Neural cell (in vitro differentiated cells): ENCODE data around the gene GLMN. TPM values are rescaled to one million over a fixed set of nuclear protein-coding genes. Genes with fewer than 3 reads are reported as not detected.

Experiments used
- H2AFZ ChIP-seq: fragments of 200-600, 300-800 bp; sonication (generic), shearing (Covaris generic); 2 replicates; pipeline ENCODE4 v1.6.0; 2014; ENCODE audit warnings: low read depth, mild to moderate bottlenecking, antibody characterized with exemption, low read length, moderate library complexity
- H3F3A ChIP-seq: fragments of 200-600 bp; shearing (Covaris generic); 2 replicates; pipeline ENCODE4 v1.6.1; 2016; ENCODE audit warnings: mild to moderate bottlenecking, moderate library complexity, mixed read lengths, antibody characterized with exemption, low read length; ENCODE audit not compliant: insufficient read depth, poor library complexity, severe bottlenecking
- H3K27ac ChIP-seq: fragments of 200-600, 300-800 bp; sonication (generic), shearing (Covaris generic); 2 replicates; pipeline ENCODE4 v1.5.1; 2014; ENCODE audit warnings: mild to moderate bottlenecking, low read length, moderate library complexity
- H3K27me3 ChIP-seq: fragments of 300-800, 200-600 bp; sonication (generic), shearing (Covaris generic); 2 replicates; pipeline ENCODE4 v1.6.0; 2014; ENCODE audit warnings: mild to moderate bottlenecking, low read depth, low read length, moderate library complexity; ENCODE audit not compliant: insufficient read depth
- H3K36me3 ChIP-seq: fragments of 300-800, 200-600 bp; sonication (generic), shearing (Covaris generic); 2 replicates; pipeline ENCODE4 v1.5.1; 2014; ENCODE audit warnings: mild to moderate bottlenecking, antibody characterized with exemption, low read length, moderate library complexity; ENCODE audit not compliant: insufficient read depth
- H3K4me2 ChIP-seq: fragments of 300-800, 200-600 bp; sonication (generic), shearing (Covaris generic); 2 replicates; pipeline ENCODE4 v1.6.0; 2014; ENCODE audit warnings: mild to moderate bottlenecking, low read length
- H3K4me3 ChIP-seq: fragments of 300-800, 200-600 bp; sonication (generic), shearing (Covaris generic); 2 replicates; pipeline ENCODE4 v1.5.1; 2014; ENCODE audit warnings: mild to moderate bottlenecking, low read length, moderate library complexity
- H3K79me2 ChIP-seq: fragments of 200-600 bp; shearing (Covaris generic); replicated peaks from 2 replicates; pipeline ENCODE4 v1.6.0; 2014; ENCODE audit warnings: mild to moderate bottlenecking, low read length, moderate library complexity; ENCODE audit not compliant: insufficient read depth
- H3K9ac ChIP-seq: fragments of 300-800, 200-600 bp; sonication (generic), shearing (Covaris generic); 2 replicates; pipeline ENCODE4 v1.6.1; 2016; ENCODE audit warnings: mild to moderate bottlenecking, low read length, mixed read lengths
- H3K9me2 ChIP-seq: fragments of 200-600 bp; shearing (Covaris generic); 2 replicates; pipeline ENCODE4 v1.6.1; 2016; ENCODE audit warnings: mild to moderate bottlenecking, low read length, mixed read lengths; ENCODE audit not compliant: insufficient read depth
- H3K9me3 ChIP-seq: fragments of 200-600, 300-800 bp; sonication (generic), shearing (Covaris generic); 2 replicates; pipeline ENCODE4 v1.6.1; 2016; ENCODE audit warnings: mild to moderate bottlenecking, mixed run types, low read length, moderate library complexity, mixed read lengths
- H4K20me1 ChIP-seq: fragments of 200-600 bp; shearing (Covaris generic); 2 replicates; pipeline ENCODE4 v1.6.1; 2016; ENCODE audit warnings: mild to moderate bottlenecking, mixed run types; ENCODE audit not compliant: insufficient read depth
- CTCF ChIP-seq: fragments of 450-650 bp; IDR thresholded peaks from 2 replicates; pipeline ENCODE4 v1.5.1; 2014; ENCODE audit warnings: antibody characterized with exemption, mild to moderate bottlenecking, moderate library complexity; ENCODE audit not compliant: poor library complexity, severe bottlenecking
- EP300 ChIP-seq: fragments of 450-650 bp; conservative IDR thresholded peaks from 2 replicates; pipeline ENCODE4 v1.6.1; 2014; ENCODE audit warnings: antibody characterized with exemption, mild to moderate bottlenecking, moderate library complexity; ENCODE audit not compliant: poor library complexity, severe bottlenecking
- EZH2 ChIP-seq: fragments of 200-600, 300-800 bp; shearing (Covaris generic), sonication (generic); IDR thresholded peaks from 2 replicates; pipeline ENCODE4 v1.6.1; 2014; ENCODE audit warnings: antibody characterized with exemption, low read length, borderline replicate concordance, mild to moderate bottlenecking; ENCODE audit not compliant: insufficient read depth, poor library complexity, severe bottlenecking
- MXI1 ChIP-seq: fragments of 450-650 bp; conservative IDR thresholded peaks from 2 replicates; pipeline ENCODE4 v1.6.1; 2014; ENCODE audit warnings: antibody characterized with exemption, mild to moderate bottlenecking; ENCODE audit not compliant: poor library complexity, severe bottlenecking
- POLR2AphosphoS5 ChIP-seq: IDR thresholded peaks from 2 replicates; pipeline ENCODE4 v1.6.1; 2012
- RAD21 ChIP-seq: fragments of 450-650 bp; conservative IDR thresholded peaks from 2 replicates; pipeline ENCODE4 v1.6.1; 2014; ENCODE audit warnings: antibody characterized with exemption, mild to moderate bottlenecking, moderate library complexity
- REST ChIP-seq: IDR thresholded peaks from 2 replicates; pipeline ENCODE4 v1.6.1; 2012; ENCODE audit warnings: borderline replicate concordance
- SMC3 ChIP-seq: fragments of 450-650 bp; conservative IDR thresholded peaks from 2 replicates; pipeline ENCODE4 v1.6.1; 2014; ENCODE audit warnings: antibody characterized with exemption, mild to moderate bottlenecking, moderate library complexity; ENCODE audit not compliant: poor library complexity
- TAF1 ChIP-seq: IDR thresholded peaks from 2 replicates; pipeline ENCODE4 v1.6.1; 2012; ENCODE audit warnings: low read depth
- polyA plus RNA-seq: library from polyadenylated mRNA; depleted of rRNA; stranded (reverse); fragments of >200 nt; gene quantifications from 2 replicates; pipeline ENCODE4 v1.2.3, GENCODE V29; 2014

Gene GLMN
- polyA plus RNA-seq, 1 donor from 2014 or later = 40.2 TPM

GRCh38 chr1:92333668-92334067 lies 34.9 kb upstream of the GLMN start:
- TF ChIP-seq TAF1 = no peak
- no peak for TF ChIP-seq SMC3
- TF ChIP-seq MXI1 = no peak
- no peak for TF ChIP-seq CTCF
- no peak for TF ChIP-seq EP300
- TF ChIP-seq REST = no peak
- TF ChIP-seq POLR2AphosphoS5 = no peak
- no peak for TF ChIP-seq RAD21
- no peak for TF ChIP-seq EZH2
- Histone ChIP-seq H3F3A (no peaks in the 10 kb centered on the region), H4K20me1 (no peaks in the 10 kb centered on the region)

GRCh38 chr1:92329347-92330129 lies 30.8 kb upstream of the GLMN start:
- Histone ChIP-seq H2AFZ (no peak overlapping the region), H3K4me2 (no peak overlapping the region), H3F3A (no peaks in the 10 kb centered on the region), H3K36me3 (peaks cover 15% of the 10 kb centered on the region), H3K9me2 (no peaks in the 10 kb centered on the region), H3K79me2 (no peaks in the 10 kb centered on the region), H3K4me3 (no peak overlapping the region), H3K27ac (no peak overlapping the region), H4K20me1 (no peaks in the 10 kb centered on the region), H3K27me3 (no peaks in the 10 kb centered on the region), H3K9me3 (peaks cover 4% of the 10 kb centered on the region), H3K9ac (no peak overlapping the region)
- no peak for TF ChIP-seq REST
- no peak for TF ChIP-seq TAF1
- TF ChIP-seq SMC3 = no peak
- no peak for TF ChIP-seq CTCF

More at GRCh38 chr1:92333668-92334067, 34.9 kb upstream of the GLMN start:
- H3K36me3 ChIP-seq = peaks cover 7% of the 10 kb centered on the region
- no peak overlapping the region for H2AFZ ChIP-seq
- peaks cover 4% of the 10 kb centered on the region for H3K9me3 ChIP-seq
- H3K4me2 ChIP-seq = no peak overlapping the region
- no peak overlapping the region for H3K9ac ChIP-seq
- H3K9me2 ChIP-seq = no peaks in the 10 kb centered on the region
- H3K27ac ChIP-seq = no peak overlapping the region
- no peak overlapping the region for H3K4me3 ChIP-seq
- no peaks in the 10 kb centered on the region for H3K27me3 ChIP-seq
- H3K79me2 ChIP-seq = no peaks in the 10 kb centered on the region
